ENCODE data around the gene LYSMD2.

DNA sequence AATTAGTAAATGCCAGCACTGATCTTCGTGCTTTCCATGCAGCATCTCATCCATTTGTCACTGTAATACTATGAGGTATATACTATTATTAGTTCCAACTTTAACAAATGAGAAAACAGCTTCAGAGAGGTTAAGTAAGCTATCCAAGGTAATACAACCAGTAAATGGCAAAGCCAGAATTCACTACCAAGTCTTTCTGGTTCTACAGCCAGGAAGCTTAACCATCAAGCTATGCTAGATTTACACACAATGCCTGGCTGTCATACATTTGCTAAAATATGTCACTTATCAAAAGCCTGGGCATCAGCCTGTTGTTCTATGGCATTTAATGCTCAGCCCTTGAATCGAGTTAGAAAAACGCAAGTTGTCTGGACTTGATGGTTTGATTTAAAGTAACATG lies 46.5 kb upstream of the LYSMD2 start:
- TF ChIP-seq, protein P1, sequence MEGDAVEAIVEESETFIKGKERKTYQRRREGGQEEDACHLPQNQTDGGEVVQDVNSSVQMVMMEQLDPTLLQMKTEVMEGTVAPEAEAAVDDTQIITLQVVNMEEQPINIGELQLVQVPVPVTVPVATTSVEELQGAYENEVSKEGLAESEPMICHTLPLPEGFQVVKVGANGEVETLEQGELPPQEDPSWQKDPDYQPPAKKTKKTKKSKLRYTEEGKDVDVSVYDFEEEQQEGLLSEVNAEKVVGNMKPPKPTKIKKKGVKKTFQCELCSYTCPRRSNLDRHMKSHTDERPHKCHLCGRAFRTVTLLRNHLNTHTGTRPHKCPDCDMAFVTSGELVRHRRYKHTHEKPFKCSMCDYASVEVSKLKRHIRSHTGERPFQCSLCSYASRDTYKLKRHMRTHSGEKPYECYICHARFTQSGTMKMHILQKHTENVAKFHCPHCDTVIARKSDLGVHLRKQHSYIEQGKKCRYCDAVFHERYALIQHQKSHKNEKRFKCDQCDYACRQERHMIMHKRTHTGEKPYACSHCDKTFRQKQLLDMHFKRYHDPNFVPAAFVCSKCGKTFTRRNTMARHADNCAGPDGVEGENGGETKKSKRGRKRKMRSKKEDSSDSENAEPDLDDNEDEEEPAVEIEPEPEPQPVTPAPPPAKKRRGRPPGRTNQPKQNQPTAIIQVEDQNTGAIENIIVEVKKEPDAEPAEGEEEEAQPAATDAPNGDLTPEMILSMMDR (conservative IDR thresholded peaks at IDR 0.05; ENCODE audit: low read length): no peak
- TF ChIP-seq EZH2phosphoT487 (IDR thresholded peaks at IDR 0.05; ENCODE audit: borderline replicate concordance): no peak

Measured in Loucy (cell line).